ENCODE results near the gene PDE3A.
"Not testable (repeated sequence)": the region's sequence is repeated elsewhere in the genome, so short reads cannot be mapped to it uniquely, and the experiment has no call there.

PDE3A gene

GRCh38 chr12:20375560-20375959 is 7.2 kb downstream of the PDE3A start:
- no peak for DNase-seq

- no peak for DNase-seq
Measured at GRCh38 chr12:20376984-20377383, 8.6 kb downstream of the PDE3A start.

GRCh38 chr12:20377750-20378149 is 9.4 kb downstream of the PDE3A start:
- DNase-seq = no peak

GRCh38 chr12:20382117-20382516 is 13.8 kb downstream of the PDE3A start:
- DNase-seq = no peak

- DNase-seq = no peak
Measured at GRCh38 chr12:20383612-20384011, 15.3 kb downstream of the PDE3A start.

GRCh38 chr12:20384836-20385235 is 16.5 kb downstream of the PDE3A start:
- DNase-seq = not testable (repeated sequence)

GRCh38 chr12:20390846-20391245 is 22.5 kb downstream of the PDE3A start:
- DNase-seq = no peak

GRCh38 chr12:20392339-20392738 is 24.0 kb downstream of the PDE3A start:
- no peak for DNase-seq

GRCh38 chr12:20393707-20394106 is 25.4 kb downstream of the PDE3A start:
- no peak for DNase-seq

- no peak for DNase-seq
Measured at GRCh38 chr12:20395791-20396550, 27.6 kb downstream of the PDE3A start.

- DNase-seq = no peak
Measured at GRCh38 chr12:20398686-20399085, 30.3 kb downstream of the PDE3A start.

- no peak for DNase-seq
Measured at GRCh38 chr12:20400003-20400402, 31.7 kb downstream of the PDE3A start.

GRCh38 chr12:20403230-20403629 is 34.9 kb downstream of the PDE3A start:
- DNase-seq = no peak

GRCh38 chr12:20404576-20405346 is 36.4 kb downstream of the PDE3A start:
- DNase-seq = no peak

- no peak for DNase-seq
Measured at GRCh38 chr12:20409607-20410377, 41.5 kb downstream of the PDE3A start.

- no peak for DNase-seq
Measured at GRCh38 chr12:20410734-20411133, 42.4 kb downstream of the PDE3A start.

GRCh38 chr12:20411345-20411744 is 43.0 kb downstream of the PDE3A start:
- DNase-seq = no peak

- DNase-seq = no peak
Measured at GRCh38 chr12:20415028-20415427, 46.7 kb downstream of the PDE3A start.

- no peak for DNase-seq
Measured at GRCh38 chr12:20415641-20416040, 47.3 kb downstream of the PDE3A start.

GRCh38 chr12:20420557-20420956 is 52.2 kb downstream of the PDE3A start:
- no peak for DNase-seq

- no peak for DNase-seq
Measured at GRCh38 chr12:20421421-20421820, 53.1 kb downstream of the PDE3A start.

- DNase-seq = no peak
Measured at GRCh38 chr12:20423557-20423956, 55.2 kb downstream of the PDE3A start.

GRCh38 chr12:20424841-20425240 is 56.5 kb downstream of the PDE3A start:
- DNase-seq = no peak

GRCh38 chr12:20426191-20426590 is 57.9 kb downstream of the PDE3A start:
- no peak for DNase-seq
